ENCODE data around the gene C4orf46.

C4orf46 gene

DNA sequence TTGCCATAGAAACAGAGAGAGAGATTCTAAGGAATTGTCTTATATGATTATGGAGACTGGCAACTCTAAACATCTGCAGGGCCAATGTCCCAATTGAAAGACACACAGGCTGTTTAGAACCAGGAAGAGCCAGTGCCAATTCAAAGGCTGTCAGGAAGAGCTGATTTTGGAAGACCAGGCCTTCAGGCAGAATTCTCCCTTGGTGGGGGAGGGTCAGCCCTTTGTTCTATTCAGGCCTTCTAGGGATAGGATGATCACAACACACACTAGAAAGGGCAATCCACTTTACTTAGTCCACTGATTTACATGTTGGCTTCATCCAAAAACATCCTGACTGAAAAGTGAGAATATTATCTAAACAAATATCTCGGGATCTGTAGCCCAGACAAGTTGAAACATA lies 15.2 kb downstream of the C4orf46 start:
- DNase-seq (ENCODE audit: low read depth in 2 of 2, low spot score in 1 of 2) = no peak

DNA sequence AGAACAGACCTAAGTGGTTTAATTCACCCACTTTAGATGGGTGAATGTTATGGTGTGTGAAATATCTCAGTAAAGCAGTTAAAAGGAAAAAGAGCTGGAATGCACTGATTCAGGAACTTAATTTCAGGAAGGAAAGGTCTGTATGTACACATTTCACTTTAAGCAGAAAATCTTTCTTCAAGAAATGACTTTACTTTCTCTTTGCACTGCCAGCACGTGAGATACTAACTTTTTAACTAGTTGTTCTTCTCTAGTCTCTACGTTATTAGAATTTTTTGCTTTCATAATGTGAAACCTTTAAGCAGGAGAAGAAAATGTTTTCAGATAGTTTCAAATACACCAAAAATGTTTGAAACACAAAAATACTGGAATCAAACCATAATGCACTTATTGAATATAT lies 18.8 kb downstream of the C4orf46 start:
- no peak for DNase-seq (ENCODE audit: low read depth in 2 of 2, low spot score in 1 of 2)

DNA sequence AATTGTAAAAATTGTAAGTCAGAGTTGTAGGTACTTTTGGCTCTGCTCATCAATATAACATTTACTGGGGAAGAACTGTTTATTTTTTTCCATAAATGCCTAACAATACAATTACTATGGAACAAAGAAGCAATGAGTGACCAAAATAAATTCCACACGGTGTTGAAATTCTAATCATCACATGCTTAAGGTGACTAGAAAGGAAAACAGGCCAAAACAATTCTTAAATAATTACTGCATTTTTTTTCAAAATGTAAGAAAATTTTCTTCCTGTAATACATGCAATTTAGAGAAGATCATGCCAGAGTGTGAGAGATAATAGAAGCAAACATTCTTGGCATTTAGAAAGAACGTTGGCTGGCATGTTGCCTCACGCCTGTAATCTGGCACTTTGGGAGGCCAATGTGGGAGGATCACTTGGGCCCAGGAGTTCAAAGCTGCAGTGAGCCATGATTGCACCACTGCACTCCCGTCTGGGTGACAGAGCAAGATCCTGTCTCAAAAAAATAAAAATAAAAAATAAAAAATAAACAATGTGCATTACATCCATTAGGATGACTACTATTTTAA lies 22.5 kb downstream of the C4orf46 start:
- no peak for DNase-seq (ENCODE audit: low read depth in 2 of 2, low spot score in 1 of 2)

DNA sequence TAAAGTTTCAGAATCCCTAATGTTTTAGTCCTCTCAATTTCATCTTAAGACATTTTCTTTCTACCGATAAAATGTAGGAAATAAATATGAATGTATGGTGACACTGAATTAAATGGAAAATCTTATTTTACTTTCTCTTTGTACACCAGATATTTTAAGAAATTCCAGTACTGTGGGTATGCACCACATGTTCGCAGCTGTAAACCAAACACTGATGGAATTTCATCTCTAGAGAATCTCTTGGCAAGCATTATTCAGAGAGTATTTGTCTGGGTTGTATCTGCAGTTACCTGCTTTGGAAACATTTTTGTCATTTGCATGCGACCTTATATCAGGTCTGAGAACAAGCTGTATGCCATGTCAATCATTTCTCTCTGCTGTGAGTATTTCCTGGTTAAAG lies 26.9 kb downstream of the C4orf46 start:
- DNase-seq (ENCODE audit: low read depth in 2 of 2, low spot score in 1 of 2) = no peak

DNA sequence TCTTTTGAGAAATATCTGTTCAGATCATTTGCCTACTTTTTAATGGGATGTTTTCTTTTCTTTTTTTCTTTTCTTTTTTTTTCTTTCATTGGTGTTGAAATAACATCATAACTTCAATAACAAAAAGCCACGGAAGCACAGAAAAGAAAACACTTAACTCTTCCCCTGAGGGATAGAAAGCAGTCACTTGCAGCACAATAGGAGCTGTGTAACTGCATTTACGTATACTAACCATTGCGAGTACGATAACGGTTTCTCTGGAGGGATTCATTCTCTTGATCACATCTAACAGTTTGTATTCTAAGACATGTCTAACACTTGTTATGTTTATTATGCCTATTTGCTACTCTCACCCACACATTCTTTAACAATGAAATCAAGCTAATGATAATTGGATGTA lies 27.3 kb downstream of the C4orf46 start:
- no peak for DNase-seq (ENCODE audit: low read depth in 2 of 2, low spot score in 1 of 2)

DNA sequence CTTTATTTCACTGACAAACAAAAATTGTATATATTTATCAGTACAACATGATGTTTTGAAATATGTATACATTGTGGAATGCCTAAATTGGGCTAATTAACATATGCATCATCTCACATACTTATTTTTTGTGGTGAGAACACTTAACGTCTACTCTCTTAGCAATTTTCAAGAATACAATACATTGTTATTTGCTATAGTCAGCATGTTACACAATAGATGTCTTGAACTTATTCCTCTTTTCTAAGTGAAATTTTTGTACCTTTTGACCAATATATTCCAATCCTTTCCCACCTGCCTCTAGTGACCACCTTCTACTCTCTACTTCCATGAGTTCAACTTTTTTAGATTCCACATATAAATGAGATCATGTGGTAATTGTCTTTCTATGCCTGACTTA lies 35.1 kb downstream of the C4orf46 start:
- no peak for DNase-seq (ENCODE audit: low read depth in 2 of 2, low spot score in 1 of 2)

DNA sequence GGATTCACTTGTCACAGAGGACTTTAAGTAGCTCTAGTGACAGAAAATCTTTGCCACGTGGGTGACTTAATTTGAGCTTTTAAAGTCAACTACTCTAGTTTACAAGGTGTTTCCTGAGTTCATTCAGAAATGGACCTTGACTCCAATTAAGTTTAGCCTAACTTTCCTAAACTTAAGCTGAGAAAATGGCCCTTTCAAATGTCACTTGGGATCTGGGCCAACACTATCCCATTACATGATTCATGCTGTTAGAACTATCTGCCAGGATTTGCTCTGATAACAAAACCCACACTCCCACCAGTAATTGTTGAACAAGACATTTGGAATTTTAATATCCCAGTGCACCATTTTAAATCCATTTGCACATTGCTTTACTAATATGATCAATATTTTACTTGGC lies 40.8 kb downstream of the C4orf46 start:
- no peak for DNase-seq (ENCODE audit: low read depth in 2 of 2, low spot score in 1 of 2)

DNA sequence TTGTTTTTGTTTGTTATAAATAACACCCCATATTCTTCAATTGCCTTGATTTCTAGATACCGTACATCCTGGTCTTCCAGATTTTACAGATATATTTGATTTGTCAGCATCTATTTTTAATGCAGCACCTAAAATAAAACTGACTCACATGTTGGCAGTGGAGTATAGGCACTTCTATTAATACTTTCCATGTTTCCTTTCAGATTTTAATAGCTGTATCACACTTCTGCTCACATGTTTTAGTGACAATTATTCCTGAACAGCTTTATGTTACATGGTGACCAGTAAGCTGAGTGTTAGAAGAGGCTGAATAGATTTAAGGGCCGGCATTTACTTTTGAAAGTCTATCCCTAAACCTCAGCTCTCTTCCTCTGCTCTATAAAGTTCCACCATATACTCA lies 46.1 kb downstream of the C4orf46 start:
- DNase-seq (ENCODE audit: low read depth in 2 of 2, low spot score in 1 of 2) = no peak

DNA sequence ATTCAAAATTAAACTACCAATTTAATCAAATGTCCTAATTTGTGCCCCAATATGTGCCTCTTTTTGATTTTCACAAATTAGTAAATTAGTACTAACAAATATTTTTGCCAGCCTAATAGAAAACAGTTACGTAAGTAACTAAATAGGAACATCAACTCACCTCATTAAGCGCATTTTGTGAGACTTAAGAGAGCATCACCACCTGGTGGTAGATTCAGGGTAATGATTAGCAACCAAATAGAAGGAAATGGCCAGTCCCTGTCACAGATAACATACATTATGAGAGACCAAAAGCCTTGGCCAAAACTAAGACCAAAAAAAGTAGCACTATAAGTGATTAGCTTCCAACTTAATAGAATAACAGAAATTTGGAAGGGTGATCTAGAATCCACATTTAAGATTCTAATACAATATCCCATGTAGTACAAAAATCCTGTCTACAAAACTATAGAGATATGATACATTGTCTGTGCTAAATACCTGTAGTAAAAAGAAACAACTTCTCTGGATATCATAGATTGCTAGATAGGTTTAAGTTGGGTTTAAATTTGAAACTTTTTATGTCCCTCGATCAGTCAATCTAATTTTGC lies 46.7 kb downstream of the C4orf46 start:
- DNase-seq (ENCODE audit: low read depth in 2 of 2, low spot score in 1 of 2) = no peak

DNA sequence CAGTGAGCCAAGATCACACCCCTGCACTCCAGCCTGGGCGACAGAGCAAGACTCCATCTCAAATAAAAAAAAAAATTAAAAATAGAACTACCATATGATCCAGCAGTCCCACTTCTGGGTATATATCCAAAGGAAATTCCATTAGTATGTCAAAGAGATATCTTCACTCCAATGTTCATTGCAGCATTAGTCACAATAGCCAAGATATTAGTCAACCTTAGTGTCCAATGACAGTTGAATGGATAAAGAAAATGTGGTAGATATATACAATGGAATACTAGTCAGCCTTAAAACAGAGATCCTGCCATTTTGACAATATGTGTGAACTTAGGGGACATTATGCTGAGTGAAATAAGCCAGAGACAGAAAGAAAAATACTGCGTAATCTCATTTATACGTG lies 49.4 kb downstream of the C4orf46 start:
- DNase-seq (ENCODE audit: low read depth in 2 of 2, low spot score in 1 of 2) = no peak

DNA sequence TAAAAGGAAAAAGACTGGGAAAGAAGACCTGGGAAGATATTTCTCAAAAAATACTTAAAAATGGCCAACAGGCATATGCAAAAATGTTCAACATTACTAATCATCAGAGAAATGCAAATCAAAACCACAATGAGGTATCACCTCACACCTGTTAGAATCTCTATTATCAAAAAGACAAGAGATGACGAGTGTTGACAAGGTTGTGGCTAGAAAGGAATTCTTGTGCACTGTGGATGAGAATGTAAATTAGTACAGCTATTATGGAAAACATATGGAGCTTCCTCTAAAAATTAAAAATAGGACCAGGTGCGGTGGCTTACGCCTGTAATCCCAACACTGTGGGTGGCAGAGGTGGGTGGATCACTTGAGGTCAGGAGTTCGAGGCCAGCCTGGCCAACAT lies 50.0 kb downstream of the C4orf46 start:
- DNase-seq (ENCODE audit: low read depth in 2 of 2, low spot score in 1 of 2) = no peak

DNA sequence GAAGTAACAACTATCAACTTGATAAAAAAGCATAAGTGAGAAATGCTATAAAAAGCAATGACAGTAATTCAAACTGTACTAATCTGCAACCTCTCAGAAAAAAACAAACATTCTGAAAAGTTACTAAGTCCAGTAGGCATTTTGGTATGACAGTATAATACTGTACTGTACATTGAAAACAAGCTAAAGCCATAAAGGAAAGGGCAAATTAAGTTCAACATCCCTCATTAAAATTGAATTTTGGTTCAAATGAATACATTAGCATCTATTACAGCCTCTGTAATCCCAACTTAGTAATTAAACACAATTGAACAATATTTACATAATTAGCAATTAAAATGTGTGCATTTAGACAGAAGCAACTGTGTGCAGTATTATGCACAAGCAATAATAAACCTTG lies 53.7 kb downstream of the C4orf46 start:
- DNase-seq (ENCODE audit: low read depth in 2 of 2, low spot score in 1 of 2) = no peak

Data from stimulated activated CD8-positive, alpha-beta memory T cell treated with anti-CD3 and anti-CD28 coated beads, Interleukin-4, amount 100 ng/mL, for 1 hour (primary cell).